GM21786 (cell line): ENCODE results near the gene NOP9.
"Not testable (repeated sequence)": the region's sequence is repeated elsewhere in the genome, so short reads cannot be mapped to it uniquely, and the experiment has no call there.

Experiments
- ATAC-seq: cut with Tn5 transposase; IDR thresholded peaks from one replicate; pipeline ENCODE4 v1.9.1; 2021; ENCODE audit not compliant: unreplicated experiment

The NOP9 gene

GRCh38 chr14:24323341-24323740 is 23.7 kb downstream of the NOP9 start:
- no peak for ATAC-seq

GRCh38 chr14:24324024-24324423 is 24.4 kb downstream of the NOP9 start:
- no peak for ATAC-seq

DNA sequence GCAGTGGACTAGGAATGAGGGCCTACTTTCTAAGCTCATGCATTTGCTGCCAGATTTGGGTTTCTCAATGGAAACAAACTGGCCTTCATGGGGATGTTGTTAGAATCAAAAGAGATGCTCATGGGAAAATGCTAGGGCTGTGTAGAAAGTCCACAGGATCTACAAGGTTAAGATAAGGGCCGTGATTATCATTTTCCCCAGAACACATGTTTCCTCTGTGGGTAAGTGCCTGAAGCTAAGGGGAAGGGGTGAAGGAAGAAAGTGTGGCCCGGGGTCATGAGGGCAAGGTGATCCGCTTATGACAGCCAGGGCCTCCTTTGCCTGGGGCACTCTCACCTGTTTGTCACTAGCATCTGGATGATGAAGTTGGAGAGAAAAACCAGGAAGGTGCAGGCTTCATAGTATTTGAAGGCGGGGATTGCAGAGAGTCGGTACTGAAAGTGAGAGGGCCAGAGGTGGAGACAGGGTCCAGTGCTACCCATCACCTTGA is 25.4 kb downstream of the NOP9 start:
- ATAC-seq: no peak

DNA sequence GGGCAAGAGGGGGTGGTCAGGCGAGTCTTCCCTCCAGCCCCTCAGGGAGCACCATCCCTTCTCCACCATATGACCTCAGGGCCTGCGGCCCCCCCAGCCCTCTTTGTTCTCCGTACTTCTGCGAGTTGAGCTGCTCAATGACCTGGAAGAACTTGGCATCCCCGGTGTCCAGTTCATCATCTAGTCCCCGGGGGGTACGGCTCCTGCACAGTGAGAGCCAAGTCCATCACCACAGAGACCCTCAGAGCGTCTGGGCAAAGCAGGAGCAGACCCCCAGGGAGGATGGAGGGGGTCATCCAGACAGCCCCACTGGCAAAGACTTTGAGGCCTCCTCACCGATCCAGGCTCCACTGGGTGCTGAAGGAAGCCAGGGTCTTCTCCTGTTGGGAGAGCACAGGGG is 26.3 kb downstream of the NOP9 start:
- no peak for ATAC-seq

DNA sequence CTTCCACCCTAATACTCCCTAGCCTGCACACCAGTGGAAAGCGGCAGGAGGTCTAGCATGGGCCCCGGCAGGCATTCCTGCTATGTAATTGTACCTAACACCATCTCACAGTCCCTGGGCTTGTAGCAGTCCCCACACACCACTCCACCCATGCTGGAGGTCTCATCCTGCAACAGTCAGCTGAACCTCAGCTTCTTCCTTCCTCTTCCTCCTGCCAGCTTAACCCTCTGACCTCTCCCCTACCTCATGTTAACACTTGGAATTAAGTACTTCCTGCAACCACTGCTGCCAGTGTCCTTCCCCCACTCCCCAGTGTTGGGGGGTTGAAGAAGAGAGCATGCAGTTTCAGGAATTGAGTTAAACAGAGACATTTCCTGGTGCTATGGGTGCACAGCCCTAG is 27.7 kb downstream of the NOP9 start:
- ATAC-seq: no peak

DNA sequence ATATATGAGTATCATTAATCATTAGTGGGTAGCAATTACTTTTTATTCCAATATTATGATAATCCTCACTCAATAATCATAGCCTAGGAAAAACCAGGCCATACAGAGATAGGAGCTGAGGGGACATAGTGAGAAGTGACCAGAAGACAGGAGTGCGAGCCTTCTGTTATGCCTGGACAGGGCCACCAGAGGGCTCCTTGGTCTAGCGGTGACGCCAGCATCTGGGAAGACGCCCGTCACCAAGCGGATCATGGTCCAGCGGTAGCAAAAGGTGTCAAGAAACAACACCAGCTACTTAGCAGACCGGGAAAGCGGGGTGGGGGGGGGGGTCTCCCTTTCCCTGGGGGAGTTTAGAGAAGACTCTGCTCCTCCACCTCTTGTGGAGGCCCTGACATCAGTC is 28.3 kb downstream of the NOP9 start:
- not testable (repeated sequence) for ATAC-seq

DNA sequence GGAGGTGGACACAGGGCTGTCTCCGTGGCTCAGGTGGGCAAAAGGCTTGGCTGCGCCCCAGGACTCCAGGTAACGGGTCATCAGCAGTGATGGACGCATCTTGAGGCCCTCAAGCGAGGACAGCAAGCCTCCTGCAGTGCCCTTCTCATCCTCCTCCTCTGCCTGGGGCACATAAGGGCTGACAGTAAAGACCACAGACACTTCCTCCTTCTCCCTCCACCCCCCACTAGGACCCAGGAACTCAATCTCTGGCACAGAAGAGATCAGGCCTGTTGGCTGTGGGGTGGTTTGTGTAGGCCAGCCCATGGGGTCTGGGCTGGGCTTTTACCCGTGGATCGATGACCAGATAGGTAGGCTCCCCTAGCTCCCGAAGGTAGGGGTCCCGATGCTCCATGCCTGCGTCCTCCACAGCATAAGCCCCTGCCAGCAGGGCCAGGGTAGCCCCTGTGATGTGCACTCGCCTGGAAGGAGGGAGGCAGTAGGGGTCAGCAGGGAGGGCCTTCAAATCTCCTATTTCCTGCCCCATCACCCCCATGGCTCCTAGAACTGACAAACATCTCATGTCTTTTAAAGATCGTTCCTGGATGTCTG is 29.5 kb downstream of the NOP9 start:
- ATAC-seq: no peak

DNA sequence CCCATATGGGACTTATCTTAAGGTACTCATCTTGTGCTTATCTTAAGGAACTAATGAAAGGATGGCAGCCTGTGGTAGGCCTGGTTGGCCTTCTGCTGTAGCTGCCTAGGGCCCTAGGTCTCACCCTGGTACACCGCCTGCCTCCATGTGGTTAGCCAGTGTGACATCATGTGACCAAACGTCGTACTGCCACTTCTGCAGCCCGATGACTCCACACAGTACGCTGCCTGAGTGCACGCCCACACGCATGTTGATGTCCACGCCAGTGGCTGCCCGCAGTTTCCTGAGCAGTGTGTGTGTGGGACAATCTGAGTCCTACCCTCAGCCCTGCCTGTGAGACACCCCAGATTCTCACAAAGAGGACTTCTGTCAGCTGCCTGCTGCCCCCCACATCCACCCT is 30.1 kb downstream of the NOP9 start:
- no peak for ATAC-seq

- no peak for ATAC-seq
Measured at GRCh38 chr14:24330973-24331674, 31.5 kb downstream of the NOP9 start.

- no peak for ATAC-seq
Measured at GRCh38 chr14:24331731-24332267, 32.1 kb downstream of the NOP9 start.

DNA sequence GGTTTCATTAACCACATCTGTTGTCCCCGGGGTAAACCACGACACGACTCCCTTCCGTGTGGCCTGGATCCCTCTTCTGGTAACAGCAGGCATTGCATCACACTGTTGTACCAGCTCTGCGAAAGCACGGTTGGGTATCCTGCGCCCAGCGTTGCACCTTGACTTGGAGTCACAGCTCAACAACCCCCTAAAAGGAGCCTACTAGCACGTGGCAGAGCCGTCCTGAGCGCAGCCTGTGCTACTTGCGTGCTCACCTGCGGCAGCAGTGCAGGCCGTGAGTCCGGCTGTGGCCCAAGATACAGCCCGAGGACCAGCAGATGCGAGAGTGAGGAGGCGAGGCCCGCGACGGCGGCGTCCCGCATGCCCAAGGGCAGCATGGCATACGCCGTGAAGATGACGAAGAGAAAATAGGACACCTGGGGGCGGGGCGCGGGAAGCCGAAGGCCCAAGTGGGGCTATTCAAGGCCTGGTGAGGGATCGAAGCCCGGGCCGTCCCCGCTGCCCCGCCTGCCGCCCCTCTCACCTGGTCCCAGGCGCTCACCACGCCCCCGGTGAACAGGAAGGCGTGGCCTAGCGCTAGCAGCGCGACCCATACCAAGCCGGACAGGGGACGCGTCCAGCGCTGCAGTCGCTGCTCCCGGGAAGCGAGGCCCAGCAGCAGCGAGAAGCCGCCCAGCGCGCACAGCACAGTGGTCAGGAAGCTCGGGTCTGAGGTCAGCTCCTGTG is 32.8 kb downstream of the NOP9 start:
- ATAC-seq: peak; percentile 66

GRCh38 chr14:24334431-24335291 is 35.0 kb downstream of the NOP9 start, which contains the start of gene ADCY4:
Gene ADCY4 (minus strand): TSS chr14:24335071. CDS start chr14:24334652, 419 bp downstream.
- ATAC-seq: no peak

GRCh38 chr14:24335461-24336171 is 36.0 kb downstream of the NOP9 start:
- ATAC-seq: no peak

GRCh38 chr14:24337144-24337823 is 37.6 kb downstream of the NOP9 start:
- ATAC-seq: no peak

GRCh38 chr14:24337824-24338175 is 38.1 kb downstream of the NOP9 start:
- ATAC-seq: no peak

GRCh38 chr14:24338843-24339242 is 39.2 kb downstream of the NOP9 start:
- ATAC-seq: no peak

GRCh38 chr14:24339284-24340151 is 39.9 kb downstream of the NOP9 start, which contains the start of gene RIPK3:
Gene RIPK3 (minus strand): TSS chr14:24339991. CDS start chr14:24339826, 165 bp downstream.
- ATAC-seq: peak; percentile 93

- ATAC-seq: no peak
Measured at GRCh38 chr14:24340606-24341005, 41.0 kb downstream of the NOP9 start.

- no peak for ATAC-seq
Measured at GRCh38 chr14:24342889-24343288, 43.2 kb downstream of the NOP9 start.
